Astrocyte (in vitro differentiated cells and primary cell): ENCODE measurements around the gene ZFYVE26.

Experiments
- CTCF ChIP-seq: IDR thresholded peaks from 2 replicates; pipeline ENCODE4 v1.5.1; 2011; ENCODE audit warnings: low read depth, mild to moderate bottlenecking, inconsistent platforms, low read length, moderate library complexity; ENCODE audit not compliant: insufficient read depth
- EZH2 ChIP-seq: IDR thresholded peaks from 2 replicates; pipeline ENCODE4 v1.6.1; 2012; ENCODE audit warnings: mild to moderate bottlenecking, low read length, inconsistent platforms; ENCODE audit not compliant: insufficient read depth

DNA sequence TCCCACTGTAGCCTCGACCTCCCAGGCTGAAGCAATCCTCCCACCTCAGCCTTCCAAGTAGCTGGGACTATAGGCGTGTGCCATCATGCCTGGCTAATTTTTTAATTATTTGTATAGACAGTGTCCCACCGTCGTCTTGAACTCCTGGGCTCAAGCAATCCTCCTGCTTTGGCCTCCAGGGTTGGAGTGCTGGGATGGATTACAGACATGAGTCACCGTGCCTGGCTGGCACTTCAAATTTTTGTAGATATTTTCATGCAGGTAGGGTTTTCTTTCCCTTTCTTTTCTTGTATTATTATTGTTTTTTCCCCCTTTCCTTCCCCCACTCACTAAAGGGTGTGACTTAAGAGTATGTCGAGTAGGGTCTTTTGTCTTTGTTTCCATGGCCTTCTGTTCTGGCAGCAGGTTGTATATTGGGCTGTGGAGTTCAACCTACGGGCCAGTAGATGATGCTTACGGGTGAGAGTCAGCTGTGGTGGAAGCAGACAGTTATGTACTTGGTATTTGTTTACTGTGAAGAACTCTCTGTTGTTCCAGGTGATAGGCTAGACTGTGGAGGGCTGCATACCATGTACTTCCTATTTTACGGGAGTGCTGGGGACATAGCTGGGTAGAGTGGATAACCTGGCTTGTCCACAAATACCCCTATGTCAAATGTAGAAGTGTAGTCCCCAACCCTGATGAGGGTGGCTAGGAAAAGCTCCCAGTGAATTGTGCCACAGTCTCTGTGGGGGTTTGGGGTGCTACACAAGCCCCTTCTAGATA is 33.9 kb upstream of the ZFYVE26 start:
- TF ChIP-seq CTCF (no peak), EZH2 (no peak)
